H7 (cell line): Measurements from ENCODE around the gene FBXW10B. TPM values are rescaled to one million over a fixed set of nuclear protein-coding genes. Genes with fewer than 3 reads are reported as not detected.
"Not testable (repeated sequence)": the region's sequence is repeated elsewhere in the genome, so short reads cannot be mapped to it uniquely, and the experiment has no call there.

ENCODE experiments used
- DNase-seq: peaks from one replicate; pipeline ENCODE4 v3.0.0; 2012
- H3K27me3 ChIP-seq: 2 replicates; pipeline ENCODE4 v1.6.0; 2011; ENCODE audit warnings: mild to moderate bottlenecking, low read length; ENCODE audit not compliant: control insufficient read depth, insufficient read depth
- H3K36me3 ChIP-seq: replicated peaks from 2 replicates; pipeline ENCODE4 v1.5.1; 2011; ENCODE audit warnings: low read length; ENCODE audit not compliant: control insufficient read depth, insufficient read depth
- H3K4me3 ChIP-seq: 2 replicates; pipeline ENCODE4 v1.5.1; 2011; ENCODE audit warnings: low read depth, mild to moderate bottlenecking, control low read depth, low read length, moderate library complexity; ENCODE audit not compliant: insufficient read depth
- total RNA-seq: library from RNA; depleted of rRNA; stranded (reverse); fragments of >200 nt; shearing (Covaris generic); gene quantifications from 2 replicates; pipeline ENCODE4 v1.2.3, GENCODE V29; 2014; rRNA removed

FBXW10B gene
- not detected in 2 replicates for total RNA-seq

- not testable (repeated sequence) for DNase-seq, H3K36me3 ChIP-seq, H3K27me3 ChIP-seq, H3K4me3 ChIP-seq
Measured at GRCh38 chr17:15619331-15620058, at the start of gene FBXW10B. FBXW10B (minus strand) TSS chr17:15619704; CDS start chr17:15619512, 192 bp downstream.

GRCh38 chr17:15663691-15664090 is 44.2 kb upstream of the FBXW10B start:
- DNase-seq, result no peak
- H3K4me3 ChIP-seq, result no peak overlapping the region
- no peaks in the 10 kb centered on the region for H3K27me3 ChIP-seq
- H3K36me3 ChIP-seq, result peaks cover under 1% of the 10 kb centered on the region

GRCh38 chr17:15663176-15663575 is 43.7 kb upstream of the FBXW10B start:
- H3K27me3 ChIP-seq, result no peaks in the 10 kb centered on the region
- H3K4me3 ChIP-seq, result no peak overlapping the region
- no peak for DNase-seq
- H3K36me3 ChIP-seq, result peaks cover 2% of the 10 kb centered on the region

- Histone ChIP-seq H3K4me3 (no peak overlapping the region), H3K36me3 (peaks cover 2% of the 10 kb centered on the region), H3K27me3 (no peaks in the 10 kb centered on the region)
- no peak for DNase-seq
Measured at GRCh38 chr17:15662681-15663080, 43.2 kb upstream of the FBXW10B start.

- peaks cover 2% of the 10 kb centered on the region for H3K36me3 ChIP-seq
- H3K27me3 ChIP-seq, result no peaks in the 10 kb centered on the region
- DNase-seq, result no peak
- no peak overlapping the region for H3K4me3 ChIP-seq
Measured at GRCh38 chr17:15660077-15660476, 40.6 kb upstream of the FBXW10B start.

- peaks cover 2% of the 10 kb centered on the region for H3K36me3 ChIP-seq
- no peak overlapping the region for H3K4me3 ChIP-seq
- H3K27me3 ChIP-seq, result no peaks in the 10 kb centered on the region
- no peak for DNase-seq
Measured at GRCh38 chr17:15659663-15660062, 40.2 kb upstream of the FBXW10B start.

- Histone ChIP-seq H3K27me3 (no peaks in the 10 kb centered on the region), H3K4me3 (no peak overlapping the region), H3K36me3 (peaks cover 2% of the 10 kb centered on the region; the same call in 1 of the 2 replicates)
- no peak for DNase-seq
Measured at GRCh38 chr17:15659236-15659635, 39.7 kb upstream of the FBXW10B start.

- Histone ChIP-seq H3K36me3 (peaks cover 2% of the 10 kb centered on the region; the same call in 1 of the 2 replicates), H3K27me3 (no peaks in the 10 kb centered on the region), H3K4me3 (no peak overlapping the region)
- no peak for DNase-seq
Measured at GRCh38 chr17:15658296-15658695, 38.8 kb upstream of the FBXW10B start.

- no peak for DNase-seq
- Histone ChIP-seq H3K4me3 (no peak overlapping the region), H3K36me3 (peaks cover 2% of the 10 kb centered on the region; the same call in 1 of the 2 replicates), H3K27me3 (no peaks in the 10 kb centered on the region)
Measured at GRCh38 chr17:15657868-15658267, 38.4 kb upstream of the FBXW10B start.

- no peak for DNase-seq
Measured at GRCh38 chr17:15654886-15655561, 35.5 kb upstream of the FBXW10B start.

GRCh38 chr17:15654401-15654800 is 34.9 kb upstream of the FBXW10B start:
- not testable (repeated sequence) for H3K27me3 ChIP-seq, H3K4me3 ChIP-seq, DNase-seq, H3K36me3 ChIP-seq

More at GRCh38 chr17:15654886-15655561, 35.5 kb upstream of the FBXW10B start:
- H3K27me3 ChIP-seq, result no peaks in the 10 kb centered on the region
- peaks cover 2% of the 10 kb centered on the region; the same call in 1 of the 2 replicates for H3K36me3 ChIP-seq
- no peak overlapping the region for H3K4me3 ChIP-seq

GRCh38 chr17:15652960-15653359 is 33.5 kb upstream of the FBXW10B start:
- no peak overlapping the region for H3K4me3 ChIP-seq
- no peaks in the 10 kb centered on the region; the same call in 1 of the 2 replicates for H3K36me3 ChIP-seq
- no peak for DNase-seq
- no peaks in the 10 kb centered on the region for H3K27me3 ChIP-seq

GRCh38 chr17:15651583-15652110 is 32.1 kb upstream of the FBXW10B start:
- peak; percentile 81 for DNase-seq
- Histone ChIP-seq H3K4me3 (no peak overlapping the region), H3K27me3 (no peaks in the 10 kb centered on the region), H3K36me3 (no peaks in the 10 kb centered on the region; the same call in 1 of the 2 replicates)

- DNase-seq, result no peak
- H3K36me3 ChIP-seq, result no peaks in the 10 kb centered on the region; the same call in 1 of the 2 replicates
- H3K27me3 ChIP-seq, result no peaks in the 10 kb centered on the region
- H3K4me3 ChIP-seq, result no peak overlapping the region
Measured at GRCh38 chr17:15650741-15651582, 31.5 kb upstream of the FBXW10B start.
